Activated CD8-positive, alpha-beta T cell treated with anti-CD3 and anti-CD28 coated beads for 36 hours (primary cell): Measurements from ENCODE around the gene TNFRSF9. TPM values are rescaled to one million over a fixed set of nuclear protein-coding genes. Genes with fewer than 3 reads are reported as not detected.
A peak's percentile ranks its signal among the peaks of the same experiment; 100 is the strongest.

Experiments
- ATAC-seq: fragments of 200-7000 bp; cut with Tn5 transposase; one replicate; pipeline ENCODE4 v1.10.0; 2021; ENCODE audit warnings: mild to moderate bottlenecking, moderate library complexity
- CTCF ChIA-PET: fragments of 350-600 bp; sonication (Branson Sonifier 250); formaldehyde crosslinking; loops from one replicate; lab custom pipeline; 2021; ENCODE audit warnings: antibody characterized with exemption; lab: Charles Lee
- POLR2A ChIA-PET: fragments of 350-600 bp; sonication (Branson Sonifier 250); formaldehyde crosslinking; loops from one replicate; lab custom pipeline; 2021; ENCODE audit warnings: antibody characterized with exemption; lab: Charles Lee
- DNase-seq: peaks from one replicate; pipeline ENCODE4 v3.0.0-alpha.2; 2020
- H3K27ac Mint-ChIP-seq: one replicate; pipeline ENCODE4 v1.8.0; 2021; ENCODE audit warnings: mild to moderate bottlenecking, mixed read lengths
- H3K27me3 Mint-ChIP-seq: one replicate; pipeline ENCODE4 v1.8.0; 2021; ENCODE audit warnings: mixed read lengths
- H3K36me3 Mint-ChIP-seq: one replicate; pipeline ENCODE4 v1.8.0; 2021; ENCODE audit warnings: low read depth, mixed read lengths
- H3K4me1 Mint-ChIP-seq: one replicate; pipeline ENCODE4 v1.8.0; 2021; ENCODE audit warnings: low read depth, mixed read lengths
- H3K4me3 Mint-ChIP-seq: one replicate; pipeline ENCODE4 v1.8.0; 2021; ENCODE audit warnings: mild to moderate bottlenecking, moderate library complexity, mixed read lengths
- H3K9me3 Mint-ChIP-seq: one replicate; pipeline ENCODE4 v1.8.0; 2021; ENCODE audit warnings: mixed read lengths
- CTCF ChIP-seq: fragments of 200-600 bp; IDR thresholded peaks from one replicate; pipeline ENCODE4 v1.8.0; 2022; ENCODE audit warnings: antibody characterized with exemption, mild to moderate bottlenecking
- intact Hi-C: fragments of 100-400 bp; cut with micrococcal nuclease; formaldehyde crosslinking; loops from one replicate; pipeline ENCODE4 v1.10.0; 2022
- total RNA-seq, 2 experiments: library from RNA; stranded (reverse); gene quantifications; one replicate each; pipeline ENCODE4 v1.2.3, GENCODE V29; 2021

TNFRSF9 gene
- total RNA-seq, 2 experiments from 2014 or later: 214 to 219 TPM

GRCh38 chr1:7948960-7949359, 8.3 kb upstream of the TNFRSF9 start:
- H3K36me3 Mint-ChIP-seq: no peaks in the 10 kb centered on the region

GRCh38 chr1:7943251-7943650, 2.6 kb upstream of the TNFRSF9 start:
- peaks cover 21% of the 10 kb centered on the region for H3K36me3 Mint-ChIP-seq
- TF ChIP-seq CTCF: no peak
- intact Hi-C loops: no loop called here
- ChIA-PET POLR2A (interaction anchor here (0.9 to 9.2 kb wide), 4 partner anchors 12 to 30 kb away, joined by 4 to 65 read pairs (median 22); partner anchors contain the start of gene PARK7), CTCF (interaction anchor here (1.3 to 2.4 kb wide), 4 partner anchors 11 to 33 kb away, joined by 3 to 17 read pairs (median 5); no protein-coding TSS in a partner anchor)
- H3K9me3 Mint-ChIP-seq: no peaks in the 10 kb centered on the region
- ATAC-seq (no peak), DNase-seq (no peak)
- peaks cover 49% of the 10 kb centered on the region for H3K4me1 Mint-ChIP-seq
- H3K4me3 Mint-ChIP-seq: peak overlapping the region; percentile 87
- H3K27me3 Mint-ChIP-seq: no peaks in the 10 kb centered on the region
- peak overlapping the region; percentile 97 for H3K27ac Mint-ChIP-seq

More at GRCh38 chr1:7948960-7949359, 8.3 kb upstream of the TNFRSF9 start:
- no peaks in the 10 kb centered on the region for H3K27me3 Mint-ChIP-seq
- CTCF ChIA-PET: interaction anchor here (0.8 to 2.8 kb wide), 11 partner anchors 9 to 141 kb away, joined by 3 to 12 read pairs (median 4); partner anchors contain the start of gene TNFRSF9
- POLR2A ChIA-PET: interaction anchor here (0.8 to 2.9 kb wide), 9 partner anchors 9 to 32 kb away, joined by 3 to 21 read pairs (median 5); partner anchors contain the start of genes PARK7 and TNFRSF9
- peak; percentile 75 for ATAC-seq
- peak overlapping the region; percentile 51 for H3K4me3 Mint-ChIP-seq
- H3K4me1 Mint-ChIP-seq: peaks cover 54% of the 10 kb centered on the region
- no peak for TF ChIP-seq CTCF
- no peaks in the 10 kb centered on the region for H3K9me3 Mint-ChIP-seq
- peak overlapping the region; percentile 90 for H3K27ac Mint-ChIP-seq
- DNase-seq: peak; percentile 61
- intact Hi-C loops: no loop called here

- Mint-ChIP-seq H3K27ac (peak overlapping the region; percentile 97), H3K27me3 (no peaks in the 10 kb centered on the region), H3K4me1 (peaks cover 50% of the 10 kb centered on the region), H3K36me3 (peaks cover 29% of the 10 kb centered on the region), H3K9me3 (no peaks in the 10 kb centered on the region), H3K4me3 (peak overlapping the region; percentile 87)
- ATAC-seq (peak; percentile 18), DNase-seq (peak; percentile 53)
- ChIA-PET POLR2A (interaction anchor here (0.8 to 9.2 kb wide), 7 partner anchors 8 to 146 kb away, joined by 3 to 65 read pairs (median 6); partner anchors contain the start of gene PARK7), CTCF (interaction anchor here (1.3 to 2.4 kb wide), 4 partner anchors 10 to 33 kb away, joined by 3 to 17 read pairs (median 5); no protein-coding TSS in a partner anchor)
- intact Hi-C loops: no loop called here
- TF ChIP-seq CTCF: no peak
These were observed 1.7 kb upstream of the TNFRSF9 start for GRCh38 chr1:7942214-7942921.

- ChIA-PET CTCF (interaction anchor here (1.6 to 2.4 kb wide), 2 partner anchors 22 to 34 kb away, joined by 7 to 17 read pairs; no protein-coding TSS in a partner anchor), POLR2A (interaction anchor here (2.3 to 9.2 kb wide), 4 partner anchors 8 to 21 kb away, joined by 13 to 65 read pairs (median 26); partner anchors contain the start of gene PARK7)
- intact Hi-C loops: no loop called here
- Mint-ChIP-seq H3K27me3 (no peaks in the 10 kb centered on the region), H3K36me3 (peaks cover 37% of the 10 kb centered on the region), H3K4me3 (peak overlapping the region; percentile 87), H3K9me3 (no peaks in the 10 kb centered on the region), H3K4me1 (peaks cover 53% of the 10 kb centered on the region), H3K27ac (peak overlapping the region; percentile 97)
- TF ChIP-seq CTCF: no peak
- DNase-seq: no peak
- ATAC-seq: no peak
These were observed 776 bp upstream of the TNFRSF9 start for GRCh38 chr1:7941437-7941793.
